Measurements from ENCODE around the gene IFITM1.

Gene IFITM1

GRCh38 chr11:294780-295179 lies 19.1 kb upstream of the IFITM1 start:
- Mint-ChIP-seq H3K36me3 (peaks cover 18% of the 10 kb centered on the region), H3K27me3 (peaks cover 12% of the 10 kb centered on the region), H3K4me3 (no peak overlapping the region), H3K9me3 (no peaks in the 10 kb centered on the region), H3K4me1 (peaks cover 43% of the 10 kb centered on the region), H3K27ac (no peak overlapping the region)
- CTCF ChIA-PET = interaction anchor here (1.0 to 2.9 kb wide), 3 partner anchors 44 to 69 kb away, joined by 3 to 9 read pairs (median 3); no protein-coding TSS in a partner anchor
- DNase-seq = no peak

GRCh38 chr11:295351-296170 lies 18.3 kb upstream of the IFITM1 start:
- DNase-seq = no peak
- Mint-ChIP-seq H3K4me1 (peaks cover 37% of the 10 kb centered on the region), H3K9me3 (no peaks in the 10 kb centered on the region), H3K4me3 (no peak overlapping the region), H3K36me3 (peaks cover 16% of the 10 kb centered on the region), H3K27ac (peak overlapping the region; percentile 55), H3K27me3 (peaks cover 20% of the 10 kb centered on the region)
- CTCF ChIA-PET = interaction anchor here (2.9 kb wide), 1 partner anchor 45 kb away, joined by 9 read pairs; no protein-coding TSS in a partner anchor

- Mint-ChIP-seq H3K4me1 (peaks cover 29% of the 10 kb centered on the region), H3K9me3 (no peaks in the 10 kb centered on the region), H3K36me3 (peaks cover 10% of the 10 kb centered on the region), H3K27me3 (peaks cover 28% of the 10 kb centered on the region), H3K27ac (peak overlapping the region; percentile 55), H3K4me3 (no peak overlapping the region)
- CTCF ChIA-PET = interaction anchor here (2.9 kb wide), 1 partner anchor 46 kb away, joined by 9 read pairs; no protein-coding TSS in a partner anchor
- peak; percentile 19 for DNase-seq
Observed at GRCh38 chr11:296171-297050, 17.4 kb upstream of the IFITM1 start.

GRCh38 chr11:297051-297585 lies 16.7 kb upstream of the IFITM1 start:
- no peaks in the 10 kb centered on the region for H3K9me3 Mint-ChIP-seq
- H3K27ac Mint-ChIP-seq = peak overlapping the region; percentile 49
- H3K27me3 Mint-ChIP-seq = peaks cover 33% of the 10 kb centered on the region
- CTCF ChIA-PET = no interaction called here
- H3K4me3 Mint-ChIP-seq = no peak overlapping the region
- peak; percentile 37 for DNase-seq
- H3K4me1 Mint-ChIP-seq = peaks cover 26% of the 10 kb centered on the region
- H3K36me3 Mint-ChIP-seq = peaks cover 7% of the 10 kb centered on the region

GRCh38 chr11:297586-298405 lies 16.0 kb upstream of the IFITM1 start:
- peaks cover 36% of the 10 kb centered on the region for H3K27me3 Mint-ChIP-seq
- peak overlapping the region; percentile 33 for H3K27ac Mint-ChIP-seq
- peaks cover 7% of the 10 kb centered on the region for H3K36me3 Mint-ChIP-seq
- H3K4me1 Mint-ChIP-seq = peaks cover 27% of the 10 kb centered on the region
- peak; percentile 60 for DNase-seq
- no peak overlapping the region for H3K4me3 Mint-ChIP-seq
- H3K9me3 Mint-ChIP-seq = no peaks in the 10 kb centered on the region
- CTCF ChIA-PET = no interaction called here

- no peak overlapping the region for H3K4me3 Mint-ChIP-seq
- peaks cover 31% of the 10 kb centered on the region for H3K4me1 Mint-ChIP-seq
- CTCF ChIA-PET = interaction anchor here (1.2 kb wide), 1 partner anchor 48 kb away, joined by 6 read pairs; no protein-coding TSS in a partner anchor
- peaks cover 43% of the 10 kb centered on the region for H3K27me3 Mint-ChIP-seq
- peak; percentile 23 for DNase-seq
- H3K27ac Mint-ChIP-seq = no peak overlapping the region
- H3K9me3 Mint-ChIP-seq = no peaks in the 10 kb centered on the region
- H3K36me3 Mint-ChIP-seq = peaks cover 5% of the 10 kb centered on the region
Observed at GRCh38 chr11:298406-299065, 15.3 kb upstream of the IFITM1 start.

GRCh38 chr11:299081-299891 lies 14.6 kb upstream of the IFITM1 start, which contains the start of gene IFITM5:
Gene IFITM5 (minus strand): TSS chr11:299526. CDS start chr11:299490, 36 bp downstream.
- H3K4me1 Mint-ChIP-seq = peaks cover 35% of the 10 kb centered on the region
- no peak for DNase-seq
- H3K36me3 Mint-ChIP-seq = peaks cover 5% of the 10 kb centered on the region
- no peak within 1 kb of the TSS for H3K4me3 Mint-ChIP-seq
- H3K9me3 Mint-ChIP-seq = no peaks in the 10 kb centered on the region
- CTCF ChIA-PET = interaction anchor here (1.2 to 2.1 kb wide), 2 partner anchors 48 to 49 kb away, joined by 6 to 9 read pairs; no protein-coding TSS in a partner anchor
- H3K27ac Mint-ChIP-seq = no peak within 1 kb of the TSS
- H3K27me3 Mint-ChIP-seq = peaks cover 48% of the 10 kb centered on the region

GRCh38 chr11:299951-300735 lies 13.7 kb upstream of the IFITM1 start:
- H3K27ac Mint-ChIP-seq = no peak overlapping the region
- H3K27me3 Mint-ChIP-seq = peaks cover 48% of the 10 kb centered on the region
- CTCF ChIA-PET = interaction anchor here (1.5 to 2.1 kb wide), 2 partner anchors 49 to 69 kb away, joined by 3 to 9 read pairs; no protein-coding TSS in a partner anchor
- peak; percentile 55 for DNase-seq
- H3K4me1 Mint-ChIP-seq = peaks cover 38% of the 10 kb centered on the region
- peaks cover 3% of the 10 kb centered on the region for H3K36me3 Mint-ChIP-seq
- no peak overlapping the region for H3K4me3 Mint-ChIP-seq
- no peaks in the 10 kb centered on the region for H3K9me3 Mint-ChIP-seq

- no peak overlapping the region for H3K4me3 Mint-ChIP-seq
- peaks cover 2% of the 10 kb centered on the region for H3K36me3 Mint-ChIP-seq
- peaks cover 49% of the 10 kb centered on the region for H3K4me1 Mint-ChIP-seq
- H3K9me3 Mint-ChIP-seq = no peaks in the 10 kb centered on the region
- DNase-seq = no peak
- no peak overlapping the region for H3K27ac Mint-ChIP-seq
- peaks cover 47% of the 10 kb centered on the region for H3K27me3 Mint-ChIP-seq
- CTCF ChIA-PET = interaction anchor here (1.1 to 5.3 kb wide), 3 partner anchors 37 to 146 kb away, joined by 4 to 36 read pairs (median 26); partner anchors contain the start of gene PTDSS2
Observed at GRCh38 chr11:303363-303762, 10.5 kb upstream of the IFITM1 start.

GRCh38 chr11:304061-304506 lies 9.8 kb upstream of the IFITM1 start:
- H3K4me1 Mint-ChIP-seq = peaks cover 47% of the 10 kb centered on the region
- no peak overlapping the region for H3K4me3 Mint-ChIP-seq
- peaks cover 4% of the 10 kb centered on the region for H3K36me3 Mint-ChIP-seq
- CTCF ChIA-PET = interaction anchor here (0.8 to 5.3 kb wide), 7 partner anchors 15 to 146 kb away, joined by 3 to 43 read pairs (median 8); partner anchors contain the start of gene PTDSS2
- H3K27me3 Mint-ChIP-seq = peaks cover 40% of the 10 kb centered on the region
- no peak overlapping the region for H3K27ac Mint-ChIP-seq
- H3K9me3 Mint-ChIP-seq = no peaks in the 10 kb centered on the region
- DNase-seq = no peak

Measured in activated naive CD4-positive, alpha-beta T cell treated with anti-CD3 and anti-CD28 coated beads, Interleukin-2, amount 10 ng/mL, durations not matched to agents 7 days and 5 days (primary cell).